Myometrial cell (primary cell): ENCODE data around the gene ELP1. TPM values are rescaled to one million over a fixed set of nuclear protein-coding genes. Genes with fewer than 3 reads are reported as not detected.

Experiments
- total RNA-seq: library from RNA; depleted of rRNA; stranded (reverse); fragments of >200 nt; gene quantifications from 2 replicates; pipeline ENCODE4 v1.2.3, GENCODE V29; 2015

Gene ELP1
- 28.0 and 36.2 TPM in 2 replicates for total RNA-seq

GRCh38 chr9:108933718-108934322 is at the start of gene ELP1:
TSS of gene ELP1 (minus strand) at chr9:108934124. CDS start at chr9:108931146, 2,978 bp downstream.

GRCh38 chr9:108934323-108934893 is 484 bp upstream of the ELP1 start, which contains the start of gene ABITRAM:
TSS of gene ABITRAM (plus strand) at chr9:108934400. CDS start at chr9:108934487, 87 bp downstream.

GRCh38 chr9:108861997-108862396 is 71.9 kb downstream of the ELP1 start, which contains the start of gene ACTL7A:
TSS of gene ACTL7A (plus strand) at chr9:108862266. CDS start at chr9:108862323, 57 bp downstream.

GRCh38 chr9:108855888-108856287 is 78.0 kb downstream of the ELP1 start, which contains the start of gene ACTL7B:
TSS of gene ACTL7B (minus strand) at chr9:108855986. CDS start at chr9:108855930, 56 bp downstream.

Other genes with a start within 250 kb of the ELP1 start
- not detected in 2 replicates for gene ACTL7B, start 78.1 kb downstream of the ELP1 start, total RNA-seq
- not detected in 2 replicates for gene ACTL7A, start 71.9 kb downstream of the ELP1 start, total RNA-seq
- gene ABITRAM, start 276 bp upstream of the ELP1 start, total RNA-seq, result 8.5 and 14.1 TPM in 2 replicates
- gene CTNNAL1, start 79.4 kb upstream of the ELP1 start, total RNA-seq, result 203 and 235 TPM in 2 replicates
- 36.0 and 38.5 TPM in 2 replicates for gene TMEM245, start 185.8 kb upstream of the ELP1 start, total RNA-seq
- gene FRRS1L, start 233.1 kb upstream of the ELP1 start, total RNA-seq, result under 0.01 and 0.29 TPM in 2 replicates